Uterus (tissue), 2 donors: ENCODE measurements around the gene CD1D.

Experiments
- CTCF ChIP-seq, 4 experiments: fragments of 200-600 bp in 2 of 4; fragments of 450-650 bp in 2 of 4; sonication (generic) in 2 of 4; IDR thresholded peaks; one replicate each; pipeline ENCODE4 v1.5.1; 2016 to 2019; ENCODE audit warnings: antibody characterized with exemption in 4 of 4, mild to moderate bottlenecking in 2 of 4, moderate library complexity in 1 of 4
- POLR2A ChIP-seq, 2 donors: fragments of 450-650 bp; IDR thresholded peaks; one replicate each; pipeline ENCODE4 v1.6.1; 2016; ENCODE audit warnings: antibody characterized with exemption in 2 of 2, mild to moderate bottlenecking in 1 of 2, moderate library complexity in 1 of 2

DNA sequence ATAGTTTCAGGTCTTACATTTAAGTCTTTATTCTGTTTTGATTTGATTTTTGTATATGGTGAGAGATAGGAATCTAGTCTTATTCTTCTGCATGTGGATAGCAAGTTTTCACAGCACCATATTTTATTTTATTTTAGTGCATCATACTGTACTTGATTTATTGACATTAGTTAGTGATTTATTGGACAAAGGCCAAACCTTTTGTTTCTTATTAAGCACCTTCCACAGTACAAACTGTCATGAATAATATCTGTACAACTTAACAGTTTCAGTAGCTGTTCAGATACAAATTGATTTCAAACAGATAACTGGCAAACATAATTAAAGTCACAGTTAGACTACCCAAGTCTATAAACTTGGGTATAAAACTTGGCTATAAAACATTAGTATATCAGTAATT is 15.8 kb downstream of the CD1D start:
- TF ChIP-seq CTCF (IDR thresholded peaks at IDR 0.05) (no peak), POLR2A (IDR thresholded peaks at IDR 0.05) (no peak)
